C4-2B (cell line): Measurements from ENCODE around the gene CMIP.

Experiments used
- CTCF ChIP-seq: fragments of 450-650 bp; conservative IDR thresholded peaks from 2 replicates; pipeline ENCODE4 v1.5.1; 2017; ENCODE audit warnings: mild to moderate bottlenecking
- ZFX ChIP-seq: fragments of 450-650 bp; IDR thresholded peaks from 2 replicates; pipeline ENCODE4 v1.6.1; 2017

GRCh38 chr16:81625544-81626153 is 181.0 kb downstream of the CMIP start:
- TF ChIP-seq CTCF, result no peak
- TF ChIP-seq ZFX, result no peak
